HEK293 (cell line): ENCODE data around the gene UCP3.
A peak's percentile ranks its signal among the peaks of the same experiment; 100 is the strongest.

Source experiments
- CTCF ChIA-PET: fragments of 350-600 bp; formaldehyde crosslinking; extraction: SDS; loops from one replicate; lab custom pipeline; 2021; ENCODE audit warnings: antibody characterized with exemption; lab: Yijun Ruan, JAX
- POLR2A ChIA-PET: fragments of 300-600 bp; formaldehyde crosslinking; extraction: SDS; loops from one replicate; lab custom pipeline; 2020; ENCODE audit warnings: antibody characterized with exemption, inconsistent platforms; lab: Yijun Ruan, JAX
- H3K27ac ChIP-seq: fragments of 200-500 bp; sonication (Bioruptor generic); 2 replicates; pipeline ENCODE4 v1.5.1; 2014; ENCODE audit warnings: low read depth, low read length, control low read depth, inconsistent platforms; ENCODE audit errors: extremely low read depth
- H3K36me3 ChIP-seq, 2 experiments: fragments of 200-500 bp in 1 of 2; sonication (Bioruptor generic) in 1 of 2; 1 replicate in 1 of 2; 2 replicates in 1 of 2; pipeline ENCODE4 v1.5.1; 2014 to 2017; ENCODE audit warnings: inconsistent platforms in 2 of 2, low read length in 2 of 2; ENCODE audit not compliant: control insufficient read depth in 2 of 2, insufficient read depth in 1 of 2
- H3K4me1 ChIP-seq: fragments of 200-500 bp; sonication (Bioruptor generic); 2 replicates; pipeline ENCODE4 v1.5.1; 2014; ENCODE audit warnings: mild to moderate bottlenecking, low read length, inconsistent platforms; ENCODE audit not compliant: control insufficient read depth, insufficient read depth
- H3K4me3 ChIP-seq: 2 replicates; pipeline ENCODE4 v1.5.1; 2011; ENCODE audit warnings: low read depth, mild to moderate bottlenecking, control low read depth, low read length, moderate library complexity
- H3K9me3 ChIP-seq: fragments of 200-500 bp; sonication (Bioruptor generic); 2 replicates; pipeline ENCODE4 v1.5.1; 2014; ENCODE audit warnings: low read depth, low read length, inconsistent platforms; ENCODE audit not compliant: control insufficient read depth, insufficient read depth
- ATF2 ChIP-seq: fragments of 450-650 bp; formaldehyde crosslinking; IDR thresholded peaks from 2 replicates; pipeline ENCODE4 v1.5.1; 2016; ENCODE audit warnings: missing biosample characterization, missing genetic modification characterization, low read depth
- CTCF ChIP-seq: fragments of 450-650 bp; formaldehyde crosslinking; IDR thresholded peaks from 2 replicates; pipeline ENCODE4 v1.5.1; 2016; ENCODE audit warnings: missing biosample characterization, missing genetic modification characterization
- EGR2 ChIP-seq: fragments of 450-650 bp; formaldehyde crosslinking; IDR thresholded peaks from 2 replicates; pipeline ENCODE4 v1.5.1; 2016; ENCODE audit warnings: low read depth, missing biosample characterization, missing genetic modification characterization
- GLIS1 ChIP-seq: fragments of 450-650 bp; formaldehyde crosslinking; IDR thresholded peaks from 2 replicates; pipeline ENCODE4 v1.5.1; 2016; ENCODE audit warnings: missing biosample characterization, missing genetic modification characterization
- KLF9 ChIP-seq: fragments of 450-650 bp; formaldehyde crosslinking; IDR thresholded peaks from 2 replicates; pipeline ENCODE4 v1.5.1; 2016; ENCODE audit warnings: missing biosample characterization, missing genetic modification characterization, low read depth
- SP3 ChIP-seq: fragments of 450-650 bp; formaldehyde crosslinking; IDR thresholded peaks from 2 replicates; pipeline ENCODE4 v1.5.1; 2016; ENCODE audit warnings: missing biosample characterization, missing genetic modification characterization
- ZBTB20 ChIP-seq: fragments of 450-650 bp; formaldehyde crosslinking; IDR thresholded peaks from 2 replicates; pipeline ENCODE4 v1.5.1; 2016; ENCODE audit warnings: missing biosample characterization, missing genetic modification characterization
- ZFP37 ChIP-seq: fragments of 450-650 bp; formaldehyde crosslinking; IDR thresholded peaks from 2 replicates; pipeline ENCODE4 v1.5.1; 2016; ENCODE audit warnings: missing biosample characterization, missing genetic modification characterization
- ZFP41 ChIP-seq: fragments of 450-650 bp; formaldehyde crosslinking; IDR thresholded peaks from 2 replicates; pipeline ENCODE4 v1.5.1; 2016; ENCODE audit warnings: missing biosample characterization, missing genetic modification characterization, borderline replicate concordance
- ZNF169 ChIP-seq: fragments of 450-650 bp; formaldehyde crosslinking; IDR thresholded peaks from 2 replicates; pipeline ENCODE4 v1.5.1; 2016; ENCODE audit warnings: missing biosample characterization, missing genetic modification characterization
- ZNF211 ChIP-seq: fragments of 450-650 bp; formaldehyde crosslinking; IDR thresholded peaks from 2 replicates; pipeline ENCODE4 v1.5.1; 2016; ENCODE audit warnings: low read depth, missing biosample characterization, missing genetic modification characterization
- ZNF302 ChIP-seq: fragments of 450-650 bp; formaldehyde crosslinking; IDR thresholded peaks from 2 replicates; pipeline ENCODE4 v1.5.1; 2016; ENCODE audit warnings: missing biosample characterization, missing genetic modification characterization, low read depth
- ZNF391 ChIP-seq: fragments of 450-650 bp; formaldehyde crosslinking; IDR thresholded peaks from 2 replicates; pipeline ENCODE4 v1.5.1; 2016; ENCODE audit warnings: low read depth, missing biosample characterization, missing genetic modification characterization, borderline replicate concordance
- ZNF398 ChIP-seq: fragments of 450-650 bp; formaldehyde crosslinking; IDR thresholded peaks from 2 replicates; pipeline ENCODE4 v1.5.1; 2017; ENCODE audit warnings: missing biosample characterization, missing genetic modification characterization
- ZNF433 ChIP-seq: fragments of 450-650 bp; formaldehyde crosslinking; IDR thresholded peaks from 2 replicates; pipeline ENCODE4 v1.5.1; 2016; ENCODE audit warnings: missing biosample characterization, missing genetic modification characterization, low read depth
- ZNF529 ChIP-seq: fragments of 450-650 bp; formaldehyde crosslinking; IDR thresholded peaks from 2 replicates; pipeline ENCODE4 v1.5.1; 2017; ENCODE audit warnings: missing genetic modification characterization, missing biosample characterization; ENCODE audit not compliant: insufficient replicate concordance
- ZNF549 ChIP-seq: fragments of 450-650 bp; IDR thresholded peaks from 2 replicates; pipeline ENCODE4 v1.5.1; 2018; ENCODE audit warnings: missing biosample characterization, missing genetic modification characterization, mild to moderate bottlenecking, inconsistent platforms, moderate library complexity
- ZNF664 ChIP-seq: fragments of 450-650 bp; formaldehyde crosslinking; IDR thresholded peaks from 2 replicates; pipeline ENCODE4 v1.5.1; 2016; ENCODE audit warnings: missing biosample characterization, missing genetic modification characterization
- ZNF785 ChIP-seq: fragments of 450-650 bp; formaldehyde crosslinking; IDR thresholded peaks from 2 replicates; pipeline ENCODE4 v1.5.1; 2016; ENCODE audit warnings: missing biosample characterization, missing genetic modification characterization
- ZNF791 ChIP-seq: fragments of 450-650 bp; formaldehyde crosslinking; IDR thresholded peaks from 2 replicates; pipeline ENCODE4 v1.5.1; 2016; ENCODE audit warnings: missing biosample characterization, missing genetic modification characterization
- ZNF792 ChIP-seq: fragments of 450-650 bp; formaldehyde crosslinking; IDR thresholded peaks from 2 replicates; pipeline ENCODE4 v1.5.1; 2016; ENCODE audit warnings: missing biosample characterization, missing genetic modification characterization

The UCP3 gene

GRCh38 chr11:73977856-73978519 is 30.9 kb downstream of the UCP3 start:
- Histone ChIP-seq H3K4me1 (peaks cover 3% of the 10 kb centered on the region; the same call in 1 of the 2 replicates), H3K4me3 (no peak overlapping the region), H3K9me3 (no peaks in the 10 kb centered on the region), H3K36me3 (peaks cover 0 to 77% of the 10 kb centered on the region in 2 experiments; a peak in 1 of 3 replicates), H3K27ac (no peak overlapping the region)
- POLR2A ChIA-PET: no interaction called here
- CTCF ChIA-PET: no interaction called here
- TF ChIP-seq ZNF785 (tag by site-specific recombination): no peak
- no peak for TF ChIP-seq ZFP37 (tag by site-specific recombination)
- TF ChIP-seq ZNF529: no peak
- no peak for TF ChIP-seq EGR2 (tag by site-specific recombination)
- TF ChIP-seq ZNF791 (tag by site-specific recombination): no peak
- no peak for TF ChIP-seq ZBTB20
- TF ChIP-seq ZNF169 (tag by site-specific recombination): no peak
- TF ChIP-seq, all 188 proteins: peak for 0

- H3K9me3 ChIP-seq: no peaks in the 10 kb centered on the region
- no peak overlapping the region for H3K4me3 ChIP-seq
- ChIA-PET CTCF (interaction anchor here (1.1 kb wide), 1 partner anchor 13 kb away, joined by 3 read pairs; no protein-coding TSS in a partner anchor), POLR2A (no interaction called here)
- peaks cover 0 to 77% of the 10 kb centered on the region in 2 experiments; a peak in 1 of 3 replicates for H3K36me3 ChIP-seq
- TF ChIP-seq ZNF398 (no peak), ZNF664 (tag by site-specific recombination) (no peak), SP3 (no peak), ATF2 (tag by site-specific recombination) (peak; percentile 27; the same call in 1 of the 2 replicates), ZNF302 (tag by site-specific recombination) (no peak)
- no peak overlapping the region for H3K27ac ChIP-seq
- H3K4me1 ChIP-seq: no peaks in the 10 kb centered on the region
Observed at GRCh38 chr11:73976451-73977151, 32.3 kb downstream of the UCP3 start.

- ChIA-PET CTCF (no interaction called here), POLR2A (no interaction called here)
- Histone ChIP-seq H3K4me1 (no peaks in the 10 kb centered on the region), H3K27ac (no peak overlapping the region), H3K4me3 (no peak overlapping the region), H3K9me3 (no peaks in the 10 kb centered on the region), H3K36me3 (peaks cover 0 to 66% of the 10 kb centered on the region in 2 experiments; a peak in 1 of 3 replicates)
- TF ChIP-seq ZNF549: no peak
- TF ChIP-seq CTCF (tag by site-specific recombination): no peak
- TF ChIP-seq GLIS1 (tag by site-specific recombination): no peak
- no peak for TF ChIP-seq ZFP41 (tag by site-specific recombination)
- TF ChIP-seq ZNF433 (tag by site-specific recombination): no peak
- TF ChIP-seq ZNF792 (tag by site-specific recombination): no peak
- TF ChIP-seq ZNF211 (tag by site-specific recombination): no peak
- TF ChIP-seq KLF9 (tag by site-specific recombination): no peak
- TF ChIP-seq ZNF391 (tag by site-specific recombination): no peak
Observed at GRCh38 chr11:73975479-73975757, 33.5 kb downstream of the UCP3 start.
